Thoracic aorta (tissue), 2 donors: ENCODE results near the gene SAMD13. TPM values are rescaled to one million over a fixed set of nuclear protein-coding genes. Genes with fewer than 3 reads are reported as not detected.

Experiments used
- ATAC-seq: fragments of 150-250 bp; one replicate; pipeline ENCODE4 v1.8.0; 2017; ENCODE audit warnings: low read depth; ENCODE audit not compliant: insufficient number of reproducible peaks, low FRiP score
- DNase-seq: peaks from one replicate; pipeline ENCODE4 v3.0.0-alpha.2; 2020; ENCODE audit warnings: low spot score
- H3K27ac ChIP-seq, 2 donors: fragments of 200-600 bp; sonication (generic); 1 replicate in 1 of 2; 2 replicates in 1 of 2; pipeline ENCODE4 v1.5.1; 2016; ENCODE audit warnings: mild to moderate bottlenecking in 2 of 2, moderate library complexity in 2 of 2
- H3K27me3 ChIP-seq: fragments of 200-600 bp; sonication (generic); replicated peaks from 2 replicates; pipeline ENCODE4 v1.6.0; 2016; ENCODE audit warnings: mild to moderate bottlenecking; ENCODE audit not compliant: insufficient read depth
- H3K36me3 ChIP-seq: fragments of 200-600 bp; sonication (generic); one replicate; pipeline ENCODE4 v1.5.1; 2016
- H3K4me1 ChIP-seq, 2 donors: fragments of 200-600 bp; sonication (generic); 1 replicate in 1 of 2; 2 replicates in 1 of 2; pipeline versions ENCODE4 v1.5.1 to v1.6.0; 2016; ENCODE audit warnings: low read depth in 2 of 2, mild to moderate bottlenecking in 1 of 2; ENCODE audit not compliant: control insufficient read depth in 1 of 2
- H3K4me3 ChIP-seq: fragments of 200-600 bp; sonication (generic); 2 replicates; pipeline ENCODE4 v1.5.1; 2016; ENCODE audit warnings: mild to moderate bottlenecking
- H3K9me3 ChIP-seq: fragments of 200-600 bp; sonication (generic); 2 replicates; pipeline ENCODE4 v1.5.1; 2016
- total RNA-seq, 2 donors: library from RNA; depleted of rRNA; stranded (reverse); fragments of >200 nt; gene quantifications; one replicate each; pipeline versions ENCODE4 v1.1.0 to v1.2.3, GENCODE V29; 2016
- TF ChIP-seq, protein P1 (sequence below): fragments of 200-600 bp; sonication (generic); IDR thresholded peaks from one replicate; pipeline ENCODE4 v1.5.1; 2019; ENCODE audit warnings: antibody characterized with exemption

Gene SAMD13
- total RNA-seq, 2 donors from 2014 or later, result 0.95 to 1.8 TPM

DNA sequence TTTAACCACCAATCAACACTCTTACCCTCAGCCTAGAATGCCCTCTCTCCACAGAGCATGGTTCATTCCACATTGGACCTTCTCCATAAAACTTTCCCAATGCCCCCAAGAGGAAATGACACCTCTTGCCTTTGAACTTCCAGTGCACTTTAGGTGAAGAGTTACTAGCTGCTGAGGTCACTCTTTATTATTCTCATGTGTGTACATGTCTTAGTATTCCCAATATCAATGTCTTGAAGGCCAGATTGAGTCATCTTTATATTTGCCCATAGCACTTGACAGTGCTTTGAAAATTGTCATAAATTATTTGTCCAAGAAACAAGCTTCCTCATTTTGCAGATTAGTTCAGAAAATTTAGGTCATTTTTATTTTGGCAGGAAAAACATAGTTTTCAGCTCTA is 88.7 kb downstream of the SAMD13 start:
- Histone ChIP-seq H3K4me3 (no peak overlapping the region), H3K27ac (no peak overlapping the region), H3K9me3 (no peaks in the 10 kb centered on the region), H3K4me1 (no peaks in the 10 kb centered on the region), H3K27me3 (no peaks in the 10 kb centered on the region), H3K36me3 (no peaks in the 10 kb centered on the region)
- TF ChIP-seq, protein P1, sequence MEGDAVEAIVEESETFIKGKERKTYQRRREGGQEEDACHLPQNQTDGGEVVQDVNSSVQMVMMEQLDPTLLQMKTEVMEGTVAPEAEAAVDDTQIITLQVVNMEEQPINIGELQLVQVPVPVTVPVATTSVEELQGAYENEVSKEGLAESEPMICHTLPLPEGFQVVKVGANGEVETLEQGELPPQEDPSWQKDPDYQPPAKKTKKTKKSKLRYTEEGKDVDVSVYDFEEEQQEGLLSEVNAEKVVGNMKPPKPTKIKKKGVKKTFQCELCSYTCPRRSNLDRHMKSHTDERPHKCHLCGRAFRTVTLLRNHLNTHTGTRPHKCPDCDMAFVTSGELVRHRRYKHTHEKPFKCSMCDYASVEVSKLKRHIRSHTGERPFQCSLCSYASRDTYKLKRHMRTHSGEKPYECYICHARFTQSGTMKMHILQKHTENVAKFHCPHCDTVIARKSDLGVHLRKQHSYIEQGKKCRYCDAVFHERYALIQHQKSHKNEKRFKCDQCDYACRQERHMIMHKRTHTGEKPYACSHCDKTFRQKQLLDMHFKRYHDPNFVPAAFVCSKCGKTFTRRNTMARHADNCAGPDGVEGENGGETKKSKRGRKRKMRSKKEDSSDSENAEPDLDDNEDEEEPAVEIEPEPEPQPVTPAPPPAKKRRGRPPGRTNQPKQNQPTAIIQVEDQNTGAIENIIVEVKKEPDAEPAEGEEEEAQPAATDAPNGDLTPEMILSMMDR, result no peak
- ATAC-seq (no peak), DNase-seq (no peak)

GRCh38 chr1:84398175-84399155 is 97.0 kb downstream of the SAMD13 start, which contains the start of gene DNASE2B:
DNASE2B (plus strand) TSS chr1:84398484; CDS start chr1:84398565, 81 bp downstream.
- TF ChIP-seq, protein P1, result no peak
- no peak for DNase-seq

More at GRCh38 chr1:84398175-84399155, 97.0 kb downstream of the SAMD13 start, which contains the start of gene DNASE2B:
- no peaks in the 10 kb centered on the region for H3K36me3 ChIP-seq
- H3K27me3 ChIP-seq, result no peaks in the 10 kb centered on the region
- no peak within 1 kb of the TSS for H3K4me3 ChIP-seq
- H3K9me3 ChIP-seq, result no peaks in the 10 kb centered on the region
- H3K27ac ChIP-seq, result no peak within 1 kb of the TSS
- ATAC-seq, result no peak
- no peaks in the 10 kb centered on the region for H3K4me1 ChIP-seq

Other genes with a start within 250 kb of the SAMD13 start
- 10 to 100 TPM; 27.3 to 32.2 TPM for gene PRKACB, start 157.4 kb upstream of the SAMD13 start, total RNA-seq
- not detected for gene DNASE2B, start 96.8 kb downstream of the SAMD13 start, total RNA-seq
- 10 to 100 TPM; 17.9 to 33.2 TPM for gene RPF1, start 177.6 kb downstream of the SAMD13 start, total RNA-seq
- gene SPATA1, start 204.7 kb downstream of the SAMD13 start, total RNA-seq, result 1 to 10 TPM in 1 of 2 donors, under 1 TPM in 1; 0.14 to 3.6 TPM
- 100 to 1,000 TPM in 1 of 2 donors, 10 to 100 TPM in 1; 87.2 to 128 TPM for gene GNG5, start 204.9 kb downstream of the SAMD13 start, total RNA-seq